Osteoblast (primary cell): Measurements from ENCODE around the gene LCN15. TPM values are rescaled to one million over a fixed set of nuclear protein-coding genes. Genes with fewer than 3 reads are reported as not detected.

Source experiments
- DNase-seq: peaks from one replicate; pipeline ENCODE4 v3.0.0; 2011; ENCODE audit warnings: low spot score, mixed read lengths; ENCODE audit not compliant: insufficient read length; ENCODE audit errors: missing footprints
- H2AFZ ChIP-seq: 2 replicates; pipeline ENCODE4 v1.6.0; 2011; ENCODE audit warnings: mild to moderate bottlenecking, low read length
- H3K27ac ChIP-seq: 2 replicates; pipeline ENCODE4 v1.5.1; 2011; ENCODE audit warnings: mild to moderate bottlenecking, low read depth, low read length, moderate library complexity
- H3K27me3 ChIP-seq: 2 replicates; pipeline ENCODE4 v1.6.0; 2012; ENCODE audit warnings: mild to moderate bottlenecking, control low read depth, inconsistent platforms, low read length, moderate library complexity; ENCODE audit not compliant: insufficient read depth
- H3K36me3 ChIP-seq: 2 replicates; pipeline ENCODE4 v1.5.1; 2011; ENCODE audit warnings: mild to moderate bottlenecking, low read length, control low read depth, moderate library complexity; ENCODE audit not compliant: insufficient read depth
- H3K4me1 ChIP-seq: 2 replicates; pipeline ENCODE4 v1.5.1; 2011; ENCODE audit warnings: mild to moderate bottlenecking, low read length, control low read depth, moderate library complexity; ENCODE audit not compliant: insufficient read depth
- H3K4me2 ChIP-seq: 2 replicates; pipeline ENCODE4 v1.6.0; 2011; ENCODE audit warnings: mild to moderate bottlenecking, low read length; ENCODE audit not compliant: insufficient read depth
- H3K4me3 ChIP-seq: fragments of 200-600 bp; sonication (generic); 3 replicates; pipeline ENCODE4 v1.5.1; 2012; ENCODE audit warnings: mild to moderate bottlenecking, low read length, inconsistent platforms; ENCODE audit not compliant: insufficient read depth
- H3K79me2 ChIP-seq: 2 replicates; pipeline ENCODE4 v1.6.0; 2012; ENCODE audit warnings: mild to moderate bottlenecking, low read length, control low read depth, inconsistent platforms; ENCODE audit not compliant: insufficient read depth
- H3K9me3 ChIP-seq: 2 replicates; pipeline ENCODE4 v1.5.1; 2011; ENCODE audit warnings: low read depth, low read length, control low read depth
- H4K20me1 ChIP-seq: 2 replicates; pipeline ENCODE4 v1.6.0; 2012; ENCODE audit warnings: mild to moderate bottlenecking, low read length, control low read depth; ENCODE audit not compliant: insufficient read depth
- CTCF ChIP-seq: IDR thresholded peaks from 2 replicates; pipeline ENCODE4 v1.5.1; 2011; ENCODE audit warnings: mild to moderate bottlenecking, low read depth, low read length, moderate library complexity; ENCODE audit errors: extremely low read depth
- total RNA-seq: library from RNA; depleted of rRNA; stranded (reverse); fragments of >200 nt; gene quantifications from 2 replicates; pipeline ENCODE4 v1.2.3, GENCODE V29; 2012

Gene LCN15
- total RNA-seq, 1 donor: not detected

- H3K9me3 ChIP-seq: no peaks in the 10 kb centered on the region
- H3K4me1 ChIP-seq: peaks cover 31% of the 10 kb centered on the region
- peak; percentile 29 for DNase-seq
- H2AFZ ChIP-seq: no peak overlapping the region
- H3K4me3 ChIP-seq: no peak overlapping the region
- no peak overlapping the region for H3K4me2 ChIP-seq
- no peak overlapping the region for H3K27ac ChIP-seq
- no peak for TF ChIP-seq CTCF
- H3K27me3 ChIP-seq: no peaks in the 10 kb centered on the region
- peaks cover 43% of the 10 kb centered on the region for H3K36me3 ChIP-seq
- peaks cover 74% of the 10 kb centered on the region for H4K20me1 ChIP-seq
- peaks cover 48% of the 10 kb centered on the region for H3K79me2 ChIP-seq
Measured at GRCh38 chr9:136724772-136725171, 39.5 kb downstream of the LCN15 start.

GRCh38 chr9:136723989-136724388, 40.3 kb downstream of the LCN15 start:
- H3K9me3 ChIP-seq: no peaks in the 10 kb centered on the region
- peaks cover 40% of the 10 kb centered on the region for H3K79me2 ChIP-seq
- H3K36me3 ChIP-seq: peaks cover 43% of the 10 kb centered on the region
- H2AFZ ChIP-seq: no peak overlapping the region
- peaks cover 26% of the 10 kb centered on the region for H3K4me1 ChIP-seq
- H3K27me3 ChIP-seq: no peaks in the 10 kb centered on the region
- DNase-seq: peak; percentile 71
- H3K27ac ChIP-seq: no peak overlapping the region
- H4K20me1 ChIP-seq: peaks cover 67% of the 10 kb centered on the region
- H3K4me2 ChIP-seq: no peak overlapping the region
- H3K4me3 ChIP-seq: no peak overlapping the region
- TF ChIP-seq CTCF: no peak

GRCh38 chr9:136723362-136723976, 40.8 kb downstream of the LCN15 start:
- H3K27ac ChIP-seq: no peak overlapping the region
- TF ChIP-seq CTCF: no peak
- H3K4me3 ChIP-seq: no peak overlapping the region
- peaks cover 66% of the 10 kb centered on the region for H4K20me1 ChIP-seq
- H3K4me2 ChIP-seq: no peak overlapping the region
- H3K27me3 ChIP-seq: no peaks in the 10 kb centered on the region
- H3K79me2 ChIP-seq: peaks cover 35% of the 10 kb centered on the region
- peak; percentile 43 for DNase-seq
- H3K4me1 ChIP-seq: peaks cover 25% of the 10 kb centered on the region
- no peaks in the 10 kb centered on the region for H3K9me3 ChIP-seq
- no peak overlapping the region for H2AFZ ChIP-seq
- H3K36me3 ChIP-seq: peaks cover 43% of the 10 kb centered on the region

- Histone ChIP-seq H3K36me3 (peaks cover 43% of the 10 kb centered on the region), H3K9me3 (no peaks in the 10 kb centered on the region), H3K4me3 (no peak overlapping the region), H3K4me1 (peaks cover 25% of the 10 kb centered on the region), H3K79me2 (peaks cover 31% of the 10 kb centered on the region), H3K27ac (no peak overlapping the region), H4K20me1 (peaks cover 66% of the 10 kb centered on the region), H2AFZ (no peak overlapping the region), H3K4me2 (no peak overlapping the region), H3K27me3 (no peaks in the 10 kb centered on the region)
- peak; percentile 78 for DNase-seq
- no peak for TF ChIP-seq CTCF
Measured at GRCh38 chr9:136722969-136723356, 41.4 kb downstream of the LCN15 start.
